Measurements from ENCODE around the gene BANF1. TPM values are rescaled to one million over a fixed set of nuclear protein-coding genes. Genes with fewer than 3 reads are reported as not detected.
A peak's percentile ranks its signal among the peaks of the same experiment; 100 is the strongest.

Gene BANF1
- total RNA-seq, 1 donor from 2014 or later, result 215 TPM

DNA sequence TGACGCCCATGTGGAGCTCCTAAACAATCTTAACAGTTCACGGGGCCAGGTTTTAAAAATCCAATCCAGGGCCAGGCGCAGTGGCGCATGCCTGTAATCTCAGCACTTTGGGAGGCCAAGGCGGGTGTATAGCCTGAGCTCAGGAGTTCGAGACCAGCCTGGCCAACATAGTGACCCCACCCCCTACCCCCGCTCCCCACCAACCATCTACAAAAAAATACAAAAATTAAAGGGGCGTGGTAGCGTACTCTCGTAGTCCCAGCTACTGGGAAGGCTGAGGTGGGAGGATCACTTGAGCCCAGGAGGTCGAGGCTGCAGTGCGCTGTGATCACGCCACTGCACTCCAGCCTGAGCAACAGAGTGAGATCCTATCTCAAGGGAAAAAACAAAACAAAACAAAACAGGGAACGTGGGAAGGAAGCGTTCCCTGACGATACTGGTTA, 41.5 kb upstream of the BANF1 start:
- intact Hi-C loops (cut with micrococcal nuclease), result no loop called here
- no peaks in the 10 kb centered on the region for H3K9me3 ChIP-seq (replicated peaks)
- peaks cover 38% of the 10 kb centered on the region for H3K4me1 ChIP-seq
- H3K27ac ChIP-seq (replicated peaks), result peak overlapping the region; percentile 88
- H3K36me3 ChIP-seq, result peaks cover 22% of the 10 kb centered on the region
- TF ChIP-seq, protein P1, sequence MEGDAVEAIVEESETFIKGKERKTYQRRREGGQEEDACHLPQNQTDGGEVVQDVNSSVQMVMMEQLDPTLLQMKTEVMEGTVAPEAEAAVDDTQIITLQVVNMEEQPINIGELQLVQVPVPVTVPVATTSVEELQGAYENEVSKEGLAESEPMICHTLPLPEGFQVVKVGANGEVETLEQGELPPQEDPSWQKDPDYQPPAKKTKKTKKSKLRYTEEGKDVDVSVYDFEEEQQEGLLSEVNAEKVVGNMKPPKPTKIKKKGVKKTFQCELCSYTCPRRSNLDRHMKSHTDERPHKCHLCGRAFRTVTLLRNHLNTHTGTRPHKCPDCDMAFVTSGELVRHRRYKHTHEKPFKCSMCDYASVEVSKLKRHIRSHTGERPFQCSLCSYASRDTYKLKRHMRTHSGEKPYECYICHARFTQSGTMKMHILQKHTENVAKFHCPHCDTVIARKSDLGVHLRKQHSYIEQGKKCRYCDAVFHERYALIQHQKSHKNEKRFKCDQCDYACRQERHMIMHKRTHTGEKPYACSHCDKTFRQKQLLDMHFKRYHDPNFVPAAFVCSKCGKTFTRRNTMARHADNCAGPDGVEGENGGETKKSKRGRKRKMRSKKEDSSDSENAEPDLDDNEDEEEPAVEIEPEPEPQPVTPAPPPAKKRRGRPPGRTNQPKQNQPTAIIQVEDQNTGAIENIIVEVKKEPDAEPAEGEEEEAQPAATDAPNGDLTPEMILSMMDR (IDR thresholded peaks at IDR 0.05; ENCODE audit: borderline replicate concordance), result no peak
- peak overlapping the region; percentile 84 for H3K4me3 ChIP-seq
- H3K27me3 ChIP-seq (ENCODE audit: low read depth), result peaks cover 9% of the 10 kb centered on the region
- no peak for DNase-seq

- intact Hi-C loops (cut with micrococcal nuclease), result no loop called here
Observed at GRCh38 chr11:65961267-65962140, 40.8 kb upstream of the BANF1 start, which contains the start of gene SART1. TSS of gene SART1 (plus strand) at chr11:65961734. CDS start at chr11:65961781, 47 bp downstream.

DNA sequence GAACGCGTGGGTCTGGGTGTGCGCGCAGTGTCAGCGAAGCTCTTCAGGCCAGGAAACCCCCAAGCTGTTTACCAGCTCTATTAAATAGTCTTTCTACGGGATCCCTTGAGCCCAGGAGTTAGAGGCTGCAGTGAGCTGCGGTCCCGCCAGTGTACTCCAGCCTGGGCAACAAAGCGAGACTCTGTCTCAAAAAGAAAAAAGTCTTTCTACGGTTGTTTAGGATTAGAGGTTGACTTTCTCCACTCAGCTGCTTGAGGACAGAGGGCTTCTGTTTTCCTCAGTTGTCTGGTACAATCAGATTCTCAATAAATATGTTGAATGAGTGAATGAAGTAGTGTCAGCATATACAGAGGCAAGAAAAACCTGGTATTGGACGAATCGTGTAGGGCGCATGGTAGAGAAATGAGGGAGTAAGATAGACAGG, 40.1 kb upstream of the BANF1 start:
- intact Hi-C loops (cut with micrococcal nuclease), result no loop called here
- H3K4me1 ChIP-seq, result peaks cover 38% of the 10 kb centered on the region
- H3K27ac ChIP-seq (replicated peaks), result peak overlapping the region; percentile 88
- TF ChIP-seq, protein P1 (IDR thresholded peaks at IDR 0.05; ENCODE audit: borderline replicate concordance), result no peak
- H3K36me3 ChIP-seq, result peaks cover 35% of the 10 kb centered on the region
- H3K9me3 ChIP-seq (replicated peaks), result no peaks in the 10 kb centered on the region
- peak overlapping the region; percentile 84 for H3K4me3 ChIP-seq
- no peak for DNase-seq
- H3K27me3 ChIP-seq (ENCODE audit: low read depth), result no peaks in the 10 kb centered on the region

More at GRCh38 chr11:65961267-65962140, 40.8 kb upstream of the BANF1 start, which contains the start of gene SART1:
- Histone ChIP-seq H3K27me3 (ENCODE audit: low read depth) (peaks cover 2% of the 10 kb centered on the region), H3K4me3 (peak within 1 kb of the TSS; percentile 84), H3K4me1 (peaks cover 38% of the 10 kb centered on the region), H3K27ac (replicated peaks) (peak within 1 kb of the TSS; percentile 88), H3K36me3 (peaks cover 29% of the 10 kb centered on the region), H3K9me3 (replicated peaks) (no peaks in the 10 kb centered on the region)
- peak; percentile 98 for DNase-seq
- TF ChIP-seq, protein P1 (IDR thresholded peaks at IDR 0.05; ENCODE audit: borderline replicate concordance), result no peak

DNA sequence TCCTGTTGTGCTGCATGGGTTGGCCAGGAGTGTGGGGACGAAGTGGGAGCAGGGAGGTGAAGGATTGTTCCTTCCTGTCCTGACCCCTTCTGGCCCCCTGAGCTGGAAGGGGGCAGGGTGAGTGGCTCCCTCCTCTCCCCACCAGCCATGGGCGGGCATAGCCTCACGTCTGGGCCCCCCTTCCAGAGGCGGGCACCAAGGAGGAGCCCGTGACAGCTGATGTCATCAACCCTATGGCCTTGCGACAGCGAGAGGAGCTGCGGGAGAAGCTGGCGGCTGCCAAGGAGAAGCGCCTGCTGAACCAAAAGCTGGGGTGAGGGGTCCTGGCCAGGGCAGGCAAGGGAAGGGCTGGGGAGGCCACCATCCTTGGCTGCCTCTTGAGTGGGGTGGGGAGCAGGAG, 37.4 kb upstream of the BANF1 start:
- TF ChIP-seq, protein P1 (IDR thresholded peaks at IDR 0.05; ENCODE audit: borderline replicate concordance), result no peak
- no peaks in the 10 kb centered on the region for H3K27me3 ChIP-seq (ENCODE audit: low read depth)
- no peak overlapping the region for H3K27ac ChIP-seq (replicated peaks)
- DNase-seq, result no peak
- intact Hi-C loops (cut with micrococcal nuclease), result no loop called here
- no peaks in the 10 kb centered on the region for H3K9me3 ChIP-seq (replicated peaks)
- H3K4me3 ChIP-seq, result no peak overlapping the region
- H3K36me3 ChIP-seq, result peaks cover 63% of the 10 kb centered on the region
- H3K4me1 ChIP-seq, result peaks cover 38% of the 10 kb centered on the region

- Histone ChIP-seq H3K9me3 (replicated peaks) (no peaks in the 10 kb centered on the region), H3K27me3 (ENCODE audit: low read depth) (no peaks in the 10 kb centered on the region), H3K4me1 (peaks cover 31% of the 10 kb centered on the region), H3K4me3 (no peak overlapping the region), H3K27ac (replicated peaks) (no peak overlapping the region), H3K36me3 (peaks cover 67% of the 10 kb centered on the region)
- TF ChIP-seq, protein P1 (IDR thresholded peaks at IDR 0.05; ENCODE audit: borderline replicate concordance), result no peak
- intact Hi-C loops (cut with micrococcal nuclease), result no loop called here
- DNase-seq, result no peak
Observed at GRCh38 chr11:65965986-65966762, 36.1 kb upstream of the BANF1 start.

Measured in left ventricle myocardium inferior (tissue), 1 donor.